NCI-H69 (cell line): ENCODE data around the gene CDH2.
A peak's percentile ranks its signal among the peaks of the same experiment; 100 is the strongest.
"Not testable (repeated sequence)": the region's sequence is repeated elsewhere in the genome, so short reads cannot be mapped to it uniquely, and the experiment has no call there.

Experiments used
- DNase-seq: peaks from one replicate; lab custom pipeline; 2025; lab: John Stamatoyannopoulos, UW

The CDH2 gene

GRCh38 chr18:27985832-27986231, 191.1 kb downstream of the CDH2 start:
- no peak for DNase-seq

DNA sequence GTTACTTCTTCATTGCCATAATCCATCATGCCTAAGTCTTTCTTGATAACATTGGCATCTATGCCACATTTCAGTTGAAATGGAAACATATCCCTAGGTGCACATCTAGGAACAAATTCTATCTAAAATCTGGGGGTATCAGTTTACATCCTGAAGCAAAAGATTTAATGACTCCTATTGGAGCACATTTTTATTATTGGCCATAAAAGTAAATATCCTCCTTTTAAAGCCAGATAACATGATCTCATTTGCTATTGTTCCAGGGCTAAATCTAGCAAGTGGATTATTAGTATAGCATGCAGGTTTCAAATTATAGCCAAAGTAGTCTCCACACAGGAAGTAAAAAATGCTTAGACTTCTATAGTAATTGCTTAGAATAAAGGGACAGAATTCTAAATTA, 193.2 kb downstream of the CDH2 start:
- peak; percentile 41 for DNase-seq

DNA sequence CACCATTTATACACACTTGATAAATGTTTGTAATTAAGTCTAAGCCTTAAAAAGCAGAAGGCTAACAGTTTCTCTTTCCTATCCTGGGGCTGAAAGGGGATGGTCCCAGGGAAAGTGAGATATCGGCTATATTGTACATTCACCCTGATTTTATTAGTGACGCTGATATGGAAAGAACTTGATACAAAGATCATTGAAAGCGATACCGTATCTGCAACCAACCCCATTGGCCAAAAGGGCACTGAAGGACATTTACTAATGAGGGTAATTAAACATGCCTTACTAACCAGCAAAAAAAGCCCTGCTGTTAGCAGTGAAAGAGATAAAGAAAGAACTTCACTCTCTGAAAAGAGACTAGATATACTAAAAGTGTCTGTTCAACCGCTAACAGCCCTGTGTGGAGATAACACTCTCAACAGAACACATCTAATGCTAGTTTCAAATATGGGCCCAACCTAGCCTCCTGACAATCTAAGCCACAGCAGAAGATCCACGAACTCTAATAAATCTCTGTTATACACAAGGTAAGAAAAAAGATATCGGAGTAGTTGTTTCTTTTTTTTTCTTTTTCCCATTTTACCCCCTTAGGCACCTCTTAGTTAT, 200.0 kb downstream of the CDH2 start:
- no peak for DNase-seq

GRCh38 chr18:27970321-27970720, 206.6 kb downstream of the CDH2 start:
- no peak for DNase-seq

GRCh38 chr18:27969206-27969605, 207.7 kb downstream of the CDH2 start:
- DNase-seq, result no peak

DNA sequence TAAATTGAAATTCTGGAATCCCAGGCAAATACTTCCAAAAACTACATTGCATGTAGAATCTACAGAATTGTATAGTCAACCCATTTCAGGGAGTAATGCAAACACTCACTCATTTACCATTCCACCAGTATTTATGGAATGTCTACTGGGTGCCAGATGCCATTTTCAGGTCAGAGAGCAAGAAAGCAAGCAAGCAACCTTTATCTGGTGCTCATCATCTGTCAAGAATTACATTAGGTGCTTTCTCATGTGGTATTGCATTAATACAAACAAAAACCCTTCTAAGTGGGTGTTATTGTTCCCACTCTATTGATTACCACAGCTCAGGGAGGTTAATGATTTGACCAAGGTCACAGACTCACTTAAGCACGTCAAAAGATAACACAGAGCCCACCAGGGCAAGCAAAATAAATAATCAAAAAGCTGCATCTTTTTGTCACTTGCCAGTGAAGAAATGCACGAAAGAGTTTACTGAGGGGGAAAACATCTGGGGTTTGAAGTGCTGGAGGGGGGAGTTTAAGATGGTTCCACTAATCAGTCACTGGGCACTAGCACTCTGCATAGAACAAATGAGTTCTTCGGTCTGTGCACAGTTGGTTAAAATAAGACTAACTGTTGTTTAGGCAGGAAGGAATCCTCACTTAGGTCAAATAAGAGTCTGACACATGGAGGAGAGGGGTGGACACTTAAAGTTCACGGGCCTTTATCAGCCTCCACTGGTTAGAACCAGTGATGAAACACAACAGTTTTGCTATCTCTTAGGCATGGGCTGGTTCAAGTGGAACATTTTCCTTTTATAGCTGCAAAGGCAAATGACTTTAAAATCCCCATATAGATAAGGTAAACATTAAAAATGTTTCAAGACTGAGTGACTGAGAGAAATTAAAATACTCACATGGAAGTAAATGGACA, 208.8 kb downstream of the CDH2 start:
- no peak for DNase-seq

- DNase-seq, result no peak
These were observed 210.0 kb downstream of the CDH2 start for GRCh38 chr18:27966881-27967280.

DNA sequence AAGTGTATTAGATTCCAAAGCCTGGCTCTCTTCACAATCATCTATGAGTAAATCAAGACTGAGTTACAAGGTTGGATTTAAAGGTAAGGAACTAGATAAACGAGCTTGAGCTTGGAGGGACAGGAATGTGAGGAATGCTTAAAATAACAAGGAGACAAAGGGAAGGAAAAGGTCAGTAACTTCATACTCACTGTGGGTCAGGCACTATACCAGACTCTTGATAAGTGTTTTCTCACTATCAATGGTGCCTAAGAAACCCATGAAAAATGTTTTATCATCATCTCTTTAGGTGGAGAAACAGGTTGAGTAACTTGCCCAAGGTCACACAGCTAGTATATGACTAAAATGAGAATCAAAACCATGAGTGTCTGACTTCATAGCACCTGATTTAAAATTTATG, 212.1 kb downstream of the CDH2 start:
- DNase-seq, result no peak

DNA sequence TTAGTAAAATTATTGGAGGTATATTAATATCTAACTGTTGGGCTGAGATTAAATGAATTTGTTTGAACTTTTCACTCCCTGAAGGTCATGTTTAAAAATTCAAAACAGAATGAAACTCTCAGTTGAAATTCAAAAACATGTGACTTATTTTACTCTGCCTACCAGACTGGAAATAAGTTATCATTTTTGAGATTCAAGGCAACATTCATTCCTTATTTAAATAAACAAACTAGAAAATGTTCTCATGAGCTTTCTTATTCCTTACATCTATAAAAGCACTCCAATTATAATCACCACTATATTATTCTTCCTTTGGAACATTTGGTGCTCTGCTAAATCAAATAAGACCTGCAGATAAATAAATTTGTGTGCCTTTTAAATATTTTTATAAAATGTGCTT, 217.8 kb downstream of the CDH2 start:
- no peak for DNase-seq

DNA sequence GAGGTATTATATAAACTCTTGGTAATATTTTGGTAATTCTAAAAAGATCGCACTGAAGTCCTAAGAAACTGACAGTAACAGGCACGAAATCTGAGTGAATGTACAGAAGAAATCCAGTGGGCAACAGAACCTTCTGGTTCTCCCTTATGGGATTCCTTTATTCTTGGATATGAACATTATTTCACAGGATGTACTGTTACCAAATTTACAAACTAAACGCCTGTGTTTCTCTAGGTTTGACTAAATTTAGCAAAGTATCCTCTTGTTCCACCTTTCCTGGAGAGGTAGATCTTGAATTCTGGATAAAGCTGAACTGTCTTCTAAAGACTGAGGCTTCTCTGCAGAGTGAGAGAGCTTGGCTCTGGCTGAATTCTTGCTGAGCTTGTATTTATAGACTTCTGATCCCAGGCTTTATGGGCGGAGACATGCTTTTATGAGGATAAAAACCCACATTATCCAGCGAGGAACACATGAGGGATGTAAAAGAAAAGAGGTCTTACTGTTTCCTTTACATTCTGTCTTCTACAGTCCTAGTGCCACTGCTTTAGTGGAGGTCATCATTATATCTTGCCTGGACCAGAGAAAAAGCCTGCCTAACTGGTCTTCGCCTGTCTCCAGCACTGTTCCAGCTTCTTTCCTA, 220.8 kb downstream of the CDH2 start:
- DNase-seq, result no peak

DNA sequence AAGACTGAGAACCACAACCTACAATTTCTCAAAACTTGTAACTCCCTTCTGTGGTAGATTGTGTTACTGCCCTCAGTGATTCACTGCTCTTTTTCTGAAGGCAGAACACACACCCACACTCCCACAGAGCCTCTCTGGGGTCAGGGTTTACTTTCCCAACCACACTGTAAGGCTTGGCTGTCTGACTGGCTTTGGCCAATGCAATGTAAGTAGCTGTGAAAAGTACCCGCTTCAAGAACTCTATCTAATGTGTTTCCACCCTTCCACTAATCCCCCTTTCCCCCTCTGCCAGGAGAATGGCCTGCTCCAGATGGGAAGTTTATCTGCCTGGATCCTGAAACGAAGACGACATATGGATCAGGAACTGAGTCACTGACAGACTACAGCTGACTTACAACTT, 222.7 kb downstream of the CDH2 start:
- no peak for DNase-seq

GRCh38 chr18:27952741-27953140, 224.2 kb downstream of the CDH2 start:
- no peak for DNase-seq

- DNase-seq, result no peak
These were observed 226.2 kb downstream of the CDH2 start for GRCh38 chr18:27950648-27951228.

GRCh38 chr18:27948986-27949385, 227.9 kb downstream of the CDH2 start:
- DNase-seq, result no peak

DNA sequence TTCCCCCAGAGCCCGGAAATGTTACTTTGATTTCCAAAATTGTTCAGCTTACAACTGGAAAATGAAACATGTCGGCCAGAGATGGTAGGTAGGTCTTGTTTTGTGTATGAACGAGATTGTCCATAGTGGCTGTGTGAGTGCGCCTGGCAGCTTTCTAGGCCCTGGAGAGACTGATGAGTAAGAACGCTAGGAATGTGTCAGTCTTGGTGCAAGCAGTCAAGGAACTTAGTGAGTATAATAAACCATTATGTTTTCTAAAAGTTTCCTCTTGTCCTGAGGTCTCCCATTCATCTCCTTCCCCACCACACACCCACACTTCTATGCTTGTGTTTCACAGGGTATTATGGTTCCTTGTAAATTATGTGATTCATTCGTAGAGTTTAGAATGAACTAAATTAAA, 234.2 kb downstream of the CDH2 start:
- no peak for DNase-seq

- DNase-seq, result peak; percentile 17
These were observed 245.4 kb downstream of the CDH2 start for GRCh38 chr18:27931535-27931934.

GRCh38 chr18:27922780-27923179, 254.2 kb downstream of the CDH2 start:
- DNase-seq, result no peak

DNA sequence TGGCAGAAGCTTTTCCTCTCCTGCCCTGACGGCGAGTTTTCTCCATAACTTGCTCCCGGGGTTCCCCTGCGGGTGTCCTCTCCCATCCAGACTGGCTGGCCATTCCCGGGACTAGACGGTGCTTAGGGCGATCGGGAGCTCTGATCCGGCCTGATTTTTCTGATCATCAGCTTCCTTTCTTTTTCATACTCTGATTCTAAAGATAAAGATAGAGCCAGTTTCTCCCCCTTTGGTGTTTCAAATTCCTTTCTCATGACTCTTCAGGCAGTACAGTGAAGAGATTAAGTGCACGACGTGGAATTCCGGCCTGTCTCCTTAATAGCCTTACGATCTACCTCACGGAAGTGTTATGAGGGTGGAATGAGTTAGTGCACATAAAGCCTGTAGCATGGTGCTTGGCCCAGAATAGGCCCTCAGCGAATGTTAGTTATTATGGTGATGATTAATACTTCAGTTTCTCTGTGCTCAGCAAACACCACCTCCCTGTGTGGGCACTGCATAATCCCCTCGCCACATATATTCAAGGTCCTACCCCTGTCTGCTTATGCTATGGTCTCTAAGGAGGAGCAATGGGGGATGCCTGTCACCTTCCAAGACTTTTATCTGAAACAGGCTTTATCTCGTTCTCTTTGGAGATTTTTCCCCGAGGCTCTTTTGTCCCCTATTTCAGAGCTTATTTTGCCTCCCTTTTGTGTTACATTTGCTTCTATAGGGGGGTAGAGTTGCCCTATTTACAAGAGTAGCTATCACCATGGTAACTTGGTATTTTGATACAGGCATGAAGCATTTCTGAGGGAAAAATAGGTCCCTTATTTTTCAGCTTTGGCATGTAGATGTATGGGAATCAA, 254.8 kb downstream of the CDH2 start:
- no peak for DNase-seq

GRCh38 chr18:27921392-27921791, 255.5 kb downstream of the CDH2 start:
- no peak for DNase-seq

DNA sequence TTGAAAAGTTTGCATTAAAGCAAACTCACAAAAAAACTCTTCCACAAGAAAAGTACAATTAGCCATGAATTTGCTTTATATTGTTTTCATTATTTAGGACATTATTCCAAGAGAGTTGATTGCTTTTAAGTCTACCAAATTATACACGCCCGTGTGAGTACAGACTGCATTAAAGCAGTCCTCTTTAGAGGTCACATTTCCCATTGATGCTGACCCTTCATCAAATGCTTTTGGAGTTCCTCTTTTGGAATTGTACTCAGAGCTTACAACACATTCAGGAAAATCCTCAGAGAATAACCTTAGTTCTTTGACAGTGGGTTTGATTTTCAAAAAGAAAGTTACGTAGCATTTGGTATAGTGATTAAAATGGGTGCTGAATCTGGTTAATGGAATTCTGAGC, 256.1 kb downstream of the CDH2 start:
- DNase-seq, result no peak

DNA sequence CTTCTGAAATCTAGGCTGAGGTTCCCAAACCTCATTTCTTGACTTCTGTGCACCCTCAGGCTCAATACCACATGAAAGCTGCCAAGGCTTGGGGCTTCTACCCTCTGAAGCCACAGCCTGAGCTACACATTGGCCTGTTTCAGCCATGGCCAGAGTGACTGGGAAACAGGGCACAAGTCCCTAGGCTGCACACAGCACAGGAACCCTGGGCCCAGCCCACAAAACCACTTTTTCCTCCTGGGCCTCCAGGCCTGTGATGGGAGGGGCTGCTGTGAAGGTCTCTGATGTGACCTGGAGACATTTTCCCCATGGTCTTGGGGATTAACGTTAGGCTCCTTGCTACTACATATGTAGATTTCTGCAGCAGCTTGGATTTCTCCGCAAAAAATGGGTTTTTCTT, 270.7 kb downstream of the CDH2 start:
- DNase-seq, result not testable (repeated sequence)

DNA sequence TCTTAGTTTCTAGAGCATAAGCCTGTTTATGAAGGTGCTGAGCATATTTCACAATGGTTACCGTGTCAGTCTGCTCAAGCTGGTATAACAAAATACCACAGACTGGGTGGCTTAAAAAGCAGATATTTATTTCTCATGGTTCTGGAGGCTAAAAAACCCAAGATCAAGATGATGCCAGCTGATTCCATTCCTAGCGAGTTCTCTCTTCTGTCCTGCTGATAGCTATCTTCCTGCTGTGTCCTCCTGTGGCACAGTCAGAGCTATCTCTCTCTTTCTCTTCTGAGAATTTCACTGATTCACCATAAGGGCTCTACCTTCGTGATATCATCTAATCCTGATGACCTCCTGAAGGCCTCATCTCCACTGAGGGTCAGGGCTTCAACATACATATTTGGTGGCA, 273.0 kb downstream of the CDH2 start:
- no peak for DNase-seq
